ENCODE measurements around the gene SLC44A1.

SLC44A1 gene

GRCh38 chr9:105333076-105333475 lies 88.6 kb downstream of the SLC44A1 start:
- H3K27me3 ChIP-seq, result no peaks in the 10 kb centered on the region
- H3K36me3 ChIP-seq, result peaks cover 17% of the 10 kb centered on the region
- no peak overlapping the region for H3K4me2 ChIP-seq
- no peak overlapping the region for H3K4me3 ChIP-seq
- peaks cover 9% of the 10 kb centered on the region; the same call in 1 of the 2 replicates for H3K4me1 ChIP-seq
- TF ChIP-seq Cebpa-rat (IDR thresholded peaks at IDR 0.05), result no peak
- no peak overlapping the region for H3K27ac ChIP-seq
- no peaks in the 10 kb centered on the region for H4K20me1 ChIP-seq
- no peak overlapping the region for H3K9ac ChIP-seq
- H3K9me3 ChIP-seq, result no peaks in the 10 kb centered on the region

- H4K20me1 ChIP-seq, result no peaks in the 10 kb centered on the region
- TF ChIP-seq Cebpa-rat (IDR thresholded peaks at IDR 0.05), result no peak
- H3K4me3 ChIP-seq, result no peak overlapping the region
- H3K9me3 ChIP-seq, result no peaks in the 10 kb centered on the region
- H3K4me1 ChIP-seq, result peaks cover 9% of the 10 kb centered on the region; the same call in 1 of the 2 replicates
- no peaks in the 10 kb centered on the region for H3K27me3 ChIP-seq
- no peak overlapping the region for H3K27ac ChIP-seq
- peaks cover 17% of the 10 kb centered on the region for H3K36me3 ChIP-seq
- H3K4me2 ChIP-seq, result no peak overlapping the region
- no peak overlapping the region for H3K9ac ChIP-seq
Observed at GRCh38 chr9:105333811-105334210, 89.4 kb downstream of the SLC44A1 start.

DNA sequence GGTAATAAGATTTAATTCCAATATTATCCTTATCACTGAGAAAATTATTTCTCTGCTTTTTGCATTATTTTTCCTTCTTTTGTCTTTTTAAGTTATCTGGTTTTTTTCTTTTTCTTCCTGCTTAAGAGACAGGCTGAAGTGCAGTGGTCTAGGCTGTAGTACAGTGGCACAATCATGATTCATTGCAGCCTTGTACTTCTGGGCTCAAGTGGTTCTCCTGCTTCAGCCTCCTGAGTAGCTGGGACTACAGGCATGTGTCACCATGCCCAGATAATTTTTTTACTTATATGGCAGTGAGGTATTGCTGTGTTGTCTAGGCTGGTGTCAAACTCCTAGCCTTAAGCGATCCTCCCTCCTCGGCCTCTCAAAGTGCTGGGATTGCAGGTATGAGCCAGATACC lies 93.9 kb downstream of the SLC44A1 start:
- peaks cover 10% of the 10 kb centered on the region for H3K4me1 ChIP-seq
- peaks cover 15% of the 10 kb centered on the region for H3K36me3 ChIP-seq

GRCh38 chr9:105339849-105340248 lies 95.4 kb downstream of the SLC44A1 start:
- H3K4me2 ChIP-seq, result no peak overlapping the region
- H3K27ac ChIP-seq, result no peak overlapping the region
- peaks cover 10% of the 10 kb centered on the region for H3K4me1 ChIP-seq
- TF ChIP-seq Cebpa-rat (IDR thresholded peaks at IDR 0.05), result no peak
- H3K27me3 ChIP-seq, result no peaks in the 10 kb centered on the region
- no peak overlapping the region for H3K9ac ChIP-seq
- peaks cover 15% of the 10 kb centered on the region for H3K36me3 ChIP-seq
- H4K20me1 ChIP-seq, result no peaks in the 10 kb centered on the region
- H3K9me3 ChIP-seq, result no peaks in the 10 kb centered on the region
- no peak overlapping the region for H3K4me3 ChIP-seq

More for the DNA sequence above, 93.9 kb downstream of the SLC44A1 start:
- no peaks in the 10 kb centered on the region for H3K9me3 ChIP-seq
- H3K4me3 ChIP-seq, result no peak overlapping the region
- no peaks in the 10 kb centered on the region for H3K27me3 ChIP-seq
- no peak for TF ChIP-seq Cebpa-rat (IDR thresholded peaks at IDR 0.05)
- H4K20me1 ChIP-seq, result no peaks in the 10 kb centered on the region
- no peak overlapping the region for H3K27ac ChIP-seq
- no peak overlapping the region for H3K4me2 ChIP-seq
- H3K9ac ChIP-seq, result no peak overlapping the region

GRCh38 chr9:105341434-105342146 lies 97.1 kb downstream of the SLC44A1 start:
- no peaks in the 10 kb centered on the region for H3K9me3 ChIP-seq
- H3K36me3 ChIP-seq, result peaks cover 10% of the 10 kb centered on the region
- no peak for TF ChIP-seq Cebpa-rat (IDR thresholded peaks at IDR 0.05)
- H3K4me2 ChIP-seq, result peak overlapping the region; percentile 33
- H3K4me3 ChIP-seq, result 0 out of 2 replicates have a peak overlapping the region, but pooled peaks have one; percentile 3
- peak overlapping the region; percentile 42; the same call in 1 of the 2 replicates for H3K27ac ChIP-seq
- H4K20me1 ChIP-seq, result no peaks in the 10 kb centered on the region
- peaks cover 10% of the 10 kb centered on the region for H3K4me1 ChIP-seq
- H3K9ac ChIP-seq, result no peak overlapping the region
- no peaks in the 10 kb centered on the region for H3K27me3 ChIP-seq

- Histone ChIP-seq H3K36me3 (peaks cover 5% of the 10 kb centered on the region), H3K4me1 (peaks cover 10% of the 10 kb centered on the region), H3K9ac (no peak overlapping the region), H3K4me2 (peak overlapping the region; percentile 33), H3K27ac (peak overlapping the region; percentile 42; the same call in 1 of the 2 replicates), H3K9me3 (no peaks in the 10 kb centered on the region), H3K4me3 (0 out of 2 replicates have a peak overlapping the region, but pooled peaks have one; percentile 3), H4K20me1 (no peaks in the 10 kb centered on the region), H3K27me3 (no peaks in the 10 kb centered on the region)
- no peak for TF ChIP-seq Cebpa-rat (IDR thresholded peaks at IDR 0.05)
Observed at GRCh38 chr9:105342147-105342505, 97.7 kb downstream of the SLC44A1 start.

GRCh38 chr9:105344283-105344682 lies 99.8 kb downstream of the SLC44A1 start:
- no peak overlapping the region for H3K27ac ChIP-seq
- H3K4me3 ChIP-seq, result no peak overlapping the region
- H3K4me2 ChIP-seq, result no peak overlapping the region
- no peak overlapping the region for H3K9ac ChIP-seq
- H4K20me1 ChIP-seq, result no peaks in the 10 kb centered on the region
- peaks cover 3% of the 10 kb centered on the region; the same call in 1 of the 2 replicates for H3K36me3 ChIP-seq
- peaks cover 10% of the 10 kb centered on the region for H3K4me1 ChIP-seq
- H3K9me3 ChIP-seq, result no peaks in the 10 kb centered on the region
- H3K27me3 ChIP-seq, result no peaks in the 10 kb centered on the region
- no peak for TF ChIP-seq Cebpa-rat (IDR thresholded peaks at IDR 0.05)

DNA sequence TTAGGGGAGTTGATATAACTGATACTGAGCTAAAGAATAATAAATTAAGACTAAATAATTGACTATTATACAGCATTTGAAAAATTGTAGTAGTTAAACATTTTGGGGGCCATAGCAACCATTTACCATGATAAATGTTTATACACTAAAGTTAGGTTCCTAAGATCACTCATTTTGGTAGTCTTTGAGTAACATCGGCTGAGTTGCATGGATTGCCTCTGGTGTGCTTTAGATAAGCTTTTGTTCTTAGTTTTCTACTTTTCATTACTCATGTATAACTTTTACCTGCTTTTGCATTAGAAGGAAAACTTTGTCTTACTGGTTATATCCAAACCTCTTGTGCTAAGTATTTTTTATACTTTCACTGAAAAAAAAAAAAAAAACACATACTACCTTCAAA lies 101.2 kb downstream of the SLC44A1 start:
- H3K36me3 ChIP-seq, result peaks cover 10% of the 10 kb centered on the region; the same call in 1 of the 2 replicates
- no peak overlapping the region for H3K4me2 ChIP-seq
- H3K4me3 ChIP-seq, result no peak overlapping the region
- H3K9ac ChIP-seq, result no peak overlapping the region
- H3K4me1 ChIP-seq, result peaks cover 10% of the 10 kb centered on the region
- H3K27ac ChIP-seq, result no peak overlapping the region
- H3K9me3 ChIP-seq, result no peaks in the 10 kb centered on the region
- no peak for TF ChIP-seq Cebpa-rat (IDR thresholded peaks at IDR 0.05)
- no peaks in the 10 kb centered on the region for H3K27me3 ChIP-seq
- H4K20me1 ChIP-seq, result no peaks in the 10 kb centered on the region

- no peak overlapping the region for H3K4me2 ChIP-seq
- TF ChIP-seq Cebpa-rat (IDR thresholded peaks at IDR 0.05), result no peak
- no peak overlapping the region for H3K9ac ChIP-seq
- no peak overlapping the region for H3K27ac ChIP-seq
- H3K36me3 ChIP-seq, result peaks cover 17% of the 10 kb centered on the region
- H3K9me3 ChIP-seq, result no peaks in the 10 kb centered on the region
- H4K20me1 ChIP-seq, result no peaks in the 10 kb centered on the region
- no peaks in the 10 kb centered on the region for H3K27me3 ChIP-seq
- no peak overlapping the region for H3K4me3 ChIP-seq
- H3K4me1 ChIP-seq, result peaks cover 10% of the 10 kb centered on the region
Observed at GRCh38 chr9:105346273-105346672, 101.8 kb downstream of the SLC44A1 start.

DNA sequence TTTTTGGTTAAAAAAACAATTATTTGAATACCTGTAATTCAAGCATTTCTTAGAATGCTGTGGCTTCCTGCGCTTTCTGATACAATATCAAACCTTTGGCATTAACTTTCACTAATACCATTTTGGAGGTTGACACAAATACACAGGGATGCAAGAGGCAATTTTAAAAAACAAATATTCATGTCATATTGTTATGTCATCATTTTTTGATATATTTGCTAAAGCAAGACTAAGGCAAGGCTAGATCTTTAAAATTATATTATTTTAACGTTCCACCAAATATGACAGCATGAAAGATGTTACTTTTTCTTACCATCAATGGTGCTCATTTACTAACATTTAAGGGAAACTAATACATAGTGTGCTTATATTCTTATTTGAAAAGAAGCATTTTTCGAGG lies 110.0 kb downstream of the SLC44A1 start:
- peaks cover 19% of the 10 kb centered on the region for H3K36me3 ChIP-seq
- peaks cover 9% of the 10 kb centered on the region for H3K4me1 ChIP-seq
- H4K20me1 ChIP-seq, result no peaks in the 10 kb centered on the region
- H3K4me3 ChIP-seq, result no peak overlapping the region
- H3K4me2 ChIP-seq, result no peak overlapping the region
- no peak overlapping the region for H3K27ac ChIP-seq
- no peak overlapping the region for H3K9ac ChIP-seq
- no peak for TF ChIP-seq Cebpa-rat (IDR thresholded peaks at IDR 0.05)
- H3K9me3 ChIP-seq, result no peaks in the 10 kb centered on the region
- H3K27me3 ChIP-seq, result no peaks in the 10 kb centered on the region
